CD14-positive monocyte (primary cell): Measurements from ENCODE around the gene BTN3A1. TPM values are rescaled to one million over a fixed set of nuclear protein-coding genes. Genes with fewer than 3 reads are reported as not detected.
A peak's percentile ranks its signal among the peaks of the same experiment; 100 is the strongest.

Source experiments
- DNase-seq, 3 donors: peaks; one replicate each; pipeline ENCODE4 v3.0.0-alpha.2; 2011 to 2022
- H2AFZ ChIP-seq: 2 replicates; pipeline ENCODE4 v1.6.0; 2012; ENCODE audit warnings: mild to moderate bottlenecking, low read depth, low read length, inconsistent platforms; ENCODE audit not compliant: insufficient read depth, poor library complexity, severe bottlenecking
- H3K27ac ChIP-seq, 2 donors: 1 replicate in 1 of 2; 2 replicates in 1 of 2; pipeline ENCODE4 v1.5.1; 2012 to 2013; ENCODE audit warnings: low read length in 2 of 2, control low read depth in 1 of 2, inconsistent platforms in 1 of 2, low read depth in 1 of 2, mild to moderate bottlenecking in 1 of 2
- H3K27me3 ChIP-seq, 2 donors: one replicate each; pipeline versions ENCODE4 v1.6.0 to v1.6.1; 2011 to 2013; ENCODE audit warnings: low read length in 2 of 2; ENCODE audit not compliant: control insufficient read depth in 2 of 2, insufficient read depth in 2 of 2
- H3K36me3 ChIP-seq, 2 donors: replicated peaks in 1 of 2; 1 replicate in 1 of 2; 2 replicates in 1 of 2; pipeline versions ENCODE4 v1.5.1 to v1.6.1; 2012 to 2013; ENCODE audit warnings: low read length in 2 of 2, control low read depth in 1 of 2, inconsistent platforms in 1 of 2, mild to moderate bottlenecking in 1 of 2; ENCODE audit not compliant: insufficient read depth in 2 of 2, control insufficient read depth in 1 of 2
- H3K4me1 ChIP-seq, 2 donors: 1 replicate in 1 of 2; 2 replicates in 1 of 2; pipeline versions ENCODE4 v1.5.1 to v1.6.1; 2012 to 2013; ENCODE audit warnings: low read length in 2 of 2, control low read depth in 1 of 2, inconsistent platforms in 1 of 2, mild to moderate bottlenecking in 1 of 2, moderate library complexity in 1 of 2; ENCODE audit not compliant: insufficient read depth in 2 of 2, control insufficient read depth in 1 of 2
- H3K4me2 ChIP-seq: replicated peaks from 2 replicates; pipeline ENCODE3; 2012; ENCODE audit warnings: low read length, moderate library complexity, mild to moderate bottlenecking; ENCODE audit not compliant: poor library complexity, severe bottlenecking; ENCODE audit errors: extremely low read depth
- H3K4me3 ChIP-seq, 3 experiments: fragments of 200-600 bp in 1 of 3; sonication (generic) in 1 of 3; replicated peaks in 1 of 3; 1 replicate in 2 of 3; 2 replicates in 1 of 3; pipeline ENCODE4 v1.5.1; 2011 to 2013; ENCODE audit warnings: low read length in 3 of 3, mild to moderate bottlenecking in 3 of 3, control low read depth in 2 of 3, low read depth in 2 of 3, inconsistent platforms in 1 of 3, moderate library complexity in 1 of 3
- H3K79me2 ChIP-seq: 2 replicates; pipeline ENCODE4 v1.6.0; 2012; ENCODE audit warnings: mild to moderate bottlenecking, control low read depth, inconsistent platforms, low read length, moderate library complexity; ENCODE audit not compliant: insufficient read depth
- H3K9ac ChIP-seq: 2 replicates; pipeline ENCODE4 v1.6.0; 2017; ENCODE audit warnings: low read length, mild to moderate bottlenecking; ENCODE audit not compliant: insufficient read depth, poor library complexity, severe bottlenecking
- H3K9me3 ChIP-seq, 2 donors: replicated peaks in 1 of 2; 1 replicate in 1 of 2; 2 replicates in 1 of 2; pipeline versions ENCODE4 v1.5.1 to v1.6.1; 2012 to 2013; ENCODE audit warnings: low read length in 2 of 2, control low read depth in 1 of 2; ENCODE audit not compliant: control insufficient read depth in 1 of 2, insufficient read depth in 1 of 2
- H4K20me1 ChIP-seq: 2 replicates; pipeline ENCODE4 v1.6.0; 2012; ENCODE audit warnings: mild to moderate bottlenecking, low read length, control low read depth, moderate library complexity; ENCODE audit not compliant: insufficient read depth
- H3K27ac Mint-ChIP-seq, 7 donors: one replicate each; pipeline ENCODE4 v1.8.0; 2020; ENCODE audit warnings: mild to moderate bottlenecking in 7 of 7, mixed read lengths in 7 of 7, moderate library complexity in 6 of 7, inconsistent platforms in 2 of 7
- H3K27me3 Mint-ChIP-seq, 3 donors: one replicate each; pipeline ENCODE4 v1.8.0; 2021 to 2022; ENCODE audit warnings: low read depth in 3 of 3, mild to moderate bottlenecking in 3 of 3, mixed read lengths in 3 of 3, moderate library complexity in 3 of 3, inconsistent platforms in 1 of 3
- H3K36me3 Mint-ChIP-seq, 2 donors: one replicate each; pipeline ENCODE4 v1.8.0; 2020; ENCODE audit warnings: mixed read lengths in 2 of 2, inconsistent platforms in 1 of 2, mild to moderate bottlenecking in 1 of 2
- H3K4me1 Mint-ChIP-seq: one replicate; pipeline ENCODE4 v1.8.0; 2020; ENCODE audit warnings: mild to moderate bottlenecking, mixed read lengths
- H3K4me3 Mint-ChIP-seq, 2 donors: one replicate each; pipeline ENCODE4 v1.8.0; 2020; ENCODE audit warnings: mild to moderate bottlenecking in 2 of 2, mixed read lengths in 2 of 2, moderate library complexity in 1 of 2
- H3K9me3 Mint-ChIP-seq, 7 donors: one replicate each; pipeline ENCODE4 v1.8.0; 2020 to 2022; ENCODE audit warnings: mixed read lengths in 7 of 7, mild to moderate bottlenecking in 6 of 7, moderate library complexity in 6 of 7, inconsistent platforms in 2 of 7
- WGBS: methylation state at CpG from one replicate; pipeline ENCODE4 v1.1.5; 2013; ENCODE audit warnings: missing lambda C conversion rate; ENCODE audit not compliant: insufficient coverage; 5-methylcytosine and 5-hydroxymethylcytosine counted together
- intact Hi-C, 2 donors: fragments of 100-400 bp; cut with micrococcal nuclease; formaldehyde crosslinking; loops; one replicate each; pipeline versions ENCODE4 v1.15.0 to v1.15.1; 2023
- polyA plus RNA-seq, 3 donors: library from polyadenylated mRNA; depleted of rRNA in 1 of 3; unstranded in 2 of 3; stranded (reverse) in 1 of 3; fragments of 300-500 nt in 2 of 3; fragments of >200 nt in 1 of 3; fragmentation: Illumina TruSeq in 2 of 3; gene quantifications; 1 replicate in 2 of 3; 2 replicates in 1 of 3; pipeline ENCODE4 v1.2.3, GENCODE V29; 2012 to 2021
- TF ChIP-seq, protein P1 (sequence below): fragments of 200-600 bp; IDR thresholded peaks from one replicate; pipeline ENCODE4 v1.8.0; 2022; ENCODE audit warnings: antibody characterized with exemption, mild to moderate bottlenecking

BTN3A1 gene
- polyA plus RNA-seq, 3 donors = 19.7 to 114 (median 25.1) TPM

DNA sequence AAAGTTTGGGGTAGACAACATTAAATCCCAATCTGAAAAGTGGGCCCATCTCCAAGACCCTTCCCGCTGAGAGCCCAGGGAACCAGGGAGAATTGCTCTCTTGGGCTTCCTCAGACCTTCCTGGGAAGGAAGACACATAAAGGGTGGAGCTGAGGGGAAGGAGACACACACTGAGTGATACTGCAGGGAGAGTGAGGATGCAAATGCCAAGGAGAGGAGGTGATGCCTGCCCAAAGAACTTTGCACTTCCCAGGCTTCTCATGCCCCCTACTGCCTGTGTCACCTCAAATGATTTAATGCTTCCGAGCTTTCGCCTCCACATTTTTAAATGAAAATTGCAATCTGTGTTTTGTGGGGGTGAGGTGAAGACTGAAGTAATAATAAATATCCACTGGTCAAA lies 48.2 kb downstream of the BTN3A1 start:
- Histone ChIP-seq H3K9me3 (no peaks in the 10 kb centered on the region), H3K27ac (no peak overlapping the region), H3K4me1 (peaks cover 10 to 19% of the 10 kb centered on the region in 2 donors), H3K9ac (no peak overlapping the region), H3K36me3 (peaks cover 50 to 71% of the 10 kb centered on the region in 2 donors), H3K4me3 (no peak overlapping the region), H3K27me3 (no peaks in the 10 kb centered on the region), H2AFZ (no peak overlapping the region), H3K79me2 (no peaks in the 10 kb centered on the region), H3K4me2 (no peak overlapping the region), H4K20me1 (no peaks in the 10 kb centered on the region)
- TF ChIP-seq, protein P1, sequence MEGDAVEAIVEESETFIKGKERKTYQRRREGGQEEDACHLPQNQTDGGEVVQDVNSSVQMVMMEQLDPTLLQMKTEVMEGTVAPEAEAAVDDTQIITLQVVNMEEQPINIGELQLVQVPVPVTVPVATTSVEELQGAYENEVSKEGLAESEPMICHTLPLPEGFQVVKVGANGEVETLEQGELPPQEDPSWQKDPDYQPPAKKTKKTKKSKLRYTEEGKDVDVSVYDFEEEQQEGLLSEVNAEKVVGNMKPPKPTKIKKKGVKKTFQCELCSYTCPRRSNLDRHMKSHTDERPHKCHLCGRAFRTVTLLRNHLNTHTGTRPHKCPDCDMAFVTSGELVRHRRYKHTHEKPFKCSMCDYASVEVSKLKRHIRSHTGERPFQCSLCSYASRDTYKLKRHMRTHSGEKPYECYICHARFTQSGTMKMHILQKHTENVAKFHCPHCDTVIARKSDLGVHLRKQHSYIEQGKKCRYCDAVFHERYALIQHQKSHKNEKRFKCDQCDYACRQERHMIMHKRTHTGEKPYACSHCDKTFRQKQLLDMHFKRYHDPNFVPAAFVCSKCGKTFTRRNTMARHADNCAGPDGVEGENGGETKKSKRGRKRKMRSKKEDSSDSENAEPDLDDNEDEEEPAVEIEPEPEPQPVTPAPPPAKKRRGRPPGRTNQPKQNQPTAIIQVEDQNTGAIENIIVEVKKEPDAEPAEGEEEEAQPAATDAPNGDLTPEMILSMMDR = no peak
- Mint-ChIP-seq H3K27me3 (no peaks in the 10 kb centered on the region), H3K4me3 (no peak overlapping the region), H3K4me1 (peaks cover 18% of the 10 kb centered on the region), H3K36me3 (peaks cover 56 to 59% of the 10 kb centered on the region in 2 donors), H3K27ac (peak overlapping the region in 1 of 7 donors; percentile 27), H3K9me3 (no peaks in the 10 kb centered on the region)
- no peak for DNase-seq
- intact Hi-C loops = no loop called here
- no CpG with 5 or more reads among the region's 3 CpGs for WGBS

DNA sequence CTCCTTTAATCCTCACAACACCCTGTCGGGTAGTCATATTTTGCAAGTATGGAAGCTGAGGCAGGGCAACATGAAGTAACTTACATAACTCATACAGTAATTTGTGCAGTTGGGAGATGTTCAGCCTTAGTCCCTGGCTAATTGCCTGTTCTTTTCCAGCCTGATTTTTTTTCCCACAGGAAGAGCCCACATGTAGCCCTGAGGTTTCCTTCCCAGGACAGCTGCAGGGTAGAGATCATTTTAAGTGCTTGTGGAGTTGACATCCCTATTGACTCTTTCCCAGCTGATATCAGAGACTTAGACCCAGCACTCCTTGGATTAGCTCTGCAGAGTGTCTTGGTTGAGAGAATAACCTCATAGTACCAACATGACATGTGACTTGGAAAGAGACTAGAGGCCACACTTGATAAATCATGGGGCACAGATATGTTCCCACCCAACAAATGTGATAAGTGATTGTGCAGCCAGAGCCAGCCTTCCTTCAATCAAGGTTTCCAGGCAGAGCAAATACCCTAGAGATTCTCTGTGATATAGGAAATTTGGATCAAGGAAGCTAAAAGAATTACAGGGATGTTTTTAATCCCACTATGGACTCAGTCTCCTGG lies 50.7 kb downstream of the BTN3A1 start:
- H3K9me3 ChIP-seq = no peaks in the 10 kb centered on the region
- H3K79me2 ChIP-seq = peaks cover 3% of the 10 kb centered on the region
- no peak overlapping the region for H2AFZ ChIP-seq
- peaks cover 29% of the 10 kb centered on the region for H3K4me1 Mint-ChIP-seq
- no peak overlapping the region for H3K27ac Mint-ChIP-seq
- no peaks in the 10 kb centered on the region for H4K20me1 ChIP-seq
- no peaks in the 10 kb centered on the region for H3K9me3 Mint-ChIP-seq
- peaks cover 19 to 30% of the 10 kb centered on the region in 2 donors for H3K4me1 ChIP-seq
- intact Hi-C loops = no loop called here
- H3K27me3 Mint-ChIP-seq = peaks cover 0 to 2% (median 0%) of the 10 kb centered on the region in 3 donors
- peaks cover 43 to 47% of the 10 kb centered on the region in 2 donors for H3K36me3 Mint-ChIP-seq
- H3K4me3 ChIP-seq = no peak overlapping the region
- H3K9ac ChIP-seq = no peak overlapping the region
- H3K27me3 ChIP-seq = no peaks in the 10 kb centered on the region
- H3K36me3 ChIP-seq = peaks cover 30 to 46% of the 10 kb centered on the region in 2 donors
- DNase-seq = no peak
- H3K27ac ChIP-seq = no peak overlapping the region
- no peak overlapping the region for H3K4me2 ChIP-seq
- TF ChIP-seq, protein P1 = no peak
- no peak overlapping the region for H3K4me3 Mint-ChIP-seq
- WGBS = no CpG with 5 or more reads among the region's 1 CpG
